CD4-positive, alpha-beta T cell treated with Interleukin-6 for 4 hours (primary cell): ENCODE data around the gene APBA2.

Source experiments
- DNase-seq: peaks from one replicate; pipeline ENCODE4 v3.0.0-alpha.2; 2020; ENCODE audit warnings: mixed read lengths

Gene APBA2

GRCh38 chr15:29066310-29066709 is 180.5 kb downstream of the APBA2 start:
- DNase-seq = no peak

DNA sequence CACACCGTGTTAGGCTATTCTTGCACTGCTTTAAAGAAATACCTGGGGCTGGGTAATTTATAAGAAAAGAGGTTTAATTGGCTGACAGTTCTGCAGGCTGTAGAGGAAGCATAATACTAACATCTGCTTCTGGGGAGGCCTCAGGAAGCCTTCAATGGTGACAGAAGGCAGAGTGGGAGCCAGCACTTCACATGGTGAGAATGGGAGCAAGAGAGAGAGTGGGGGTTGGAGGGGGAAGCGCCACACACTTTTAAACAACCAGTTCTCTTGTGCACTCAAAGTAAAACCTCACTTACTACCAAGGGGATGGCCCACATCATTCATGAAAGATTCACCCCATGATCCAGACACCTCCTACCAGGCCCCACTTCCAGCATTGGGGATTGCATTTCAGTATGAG is 181.1 kb downstream of the APBA2 start:
- DNase-seq = no peak

DNA sequence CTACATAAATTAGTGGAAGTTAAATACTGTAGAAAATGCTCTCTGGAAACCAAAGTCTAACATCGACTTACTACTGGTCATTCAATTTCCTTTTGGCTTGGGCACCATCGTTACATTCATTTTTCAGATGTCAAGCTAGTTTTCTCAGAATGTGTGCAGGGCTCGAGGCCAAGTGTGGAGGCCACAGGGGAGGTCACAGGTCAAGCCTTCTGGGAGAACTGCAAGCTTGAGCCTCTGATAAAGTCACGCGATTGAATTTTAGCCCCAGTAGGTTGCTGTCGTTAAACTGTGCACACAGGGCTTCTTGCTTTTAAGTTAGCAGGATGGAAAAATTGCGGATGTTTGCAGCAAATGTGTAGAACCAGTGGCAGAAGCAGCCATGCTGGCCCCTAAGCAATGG is 182.2 kb downstream of the APBA2 start:
- DNase-seq = no peak

DNA sequence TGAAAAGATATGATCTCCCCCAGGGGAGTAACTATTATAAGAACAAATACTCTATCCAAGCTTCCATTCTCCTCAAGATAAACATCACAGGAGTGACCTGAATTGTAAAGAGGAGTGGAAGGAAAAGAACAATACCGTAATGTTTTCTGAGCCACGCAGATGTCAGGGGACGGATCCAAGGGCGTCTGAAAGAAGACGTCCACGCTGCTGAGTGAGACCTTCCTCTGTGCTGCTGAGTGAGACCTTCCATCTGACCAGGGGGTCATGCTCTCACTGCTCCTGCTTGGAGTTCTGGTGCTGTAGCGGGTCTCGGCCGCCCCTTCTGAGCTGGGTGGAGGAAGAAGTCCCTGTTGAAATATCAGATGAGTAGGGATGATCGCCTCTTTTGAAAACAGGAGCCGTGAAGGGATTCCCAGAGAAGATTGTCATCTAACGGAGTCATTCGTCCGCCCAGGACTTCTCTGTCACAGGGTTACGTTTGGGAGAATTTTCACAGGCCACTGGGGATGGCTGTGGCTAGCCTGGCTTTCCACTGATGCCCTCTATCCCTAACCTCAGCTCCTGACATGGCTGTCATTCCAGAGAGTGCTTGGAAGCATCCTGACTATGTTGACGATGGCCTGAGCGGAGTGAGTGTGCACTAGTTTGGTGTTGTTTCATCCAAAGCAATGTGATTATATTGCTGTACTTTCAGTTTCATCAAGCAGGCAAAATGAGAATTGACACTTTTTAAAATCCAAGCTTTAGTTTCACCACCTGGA is 184.9 kb downstream of the APBA2 start:
- DNase-seq = no peak

DNA sequence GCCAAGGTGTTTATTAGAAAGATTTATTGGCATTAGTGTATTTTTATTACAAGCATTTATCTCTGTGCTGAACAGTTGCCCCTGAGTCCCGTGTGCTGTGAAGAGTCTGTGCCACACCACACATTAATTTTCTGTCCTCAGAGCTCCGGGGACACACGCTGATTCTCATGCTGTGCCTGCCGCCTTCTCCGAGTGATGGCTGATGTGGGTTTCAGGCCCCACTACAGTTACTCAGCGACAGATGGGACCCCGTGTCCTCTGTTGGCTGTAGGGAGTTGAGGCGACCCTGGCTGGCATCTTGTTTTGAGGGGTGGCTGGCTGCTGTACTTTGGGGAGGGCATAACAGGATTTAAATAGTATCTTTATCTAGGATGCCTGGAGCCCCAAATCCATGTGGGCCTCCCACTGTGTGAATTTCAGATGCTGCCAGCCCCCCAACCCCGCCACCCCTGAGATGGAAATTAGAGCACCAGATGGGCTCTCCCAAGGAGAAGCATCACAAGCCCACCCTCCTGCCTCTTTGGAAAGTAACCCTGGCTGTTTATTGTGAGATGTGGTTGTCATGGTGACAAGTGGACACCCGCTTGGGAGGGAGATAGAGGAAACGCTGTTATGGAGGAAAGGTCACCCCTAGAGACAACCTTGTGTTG is 185.6 kb downstream of the APBA2 start:
- DNase-seq = no peak

- no peak for DNase-seq
Measured at GRCh38 chr15:29071882-29072273, 186.1 kb downstream of the APBA2 start.

- no peak for DNase-seq
Measured at GRCh38 chr15:29072444-29072843, 186.7 kb downstream of the APBA2 start.

DNA sequence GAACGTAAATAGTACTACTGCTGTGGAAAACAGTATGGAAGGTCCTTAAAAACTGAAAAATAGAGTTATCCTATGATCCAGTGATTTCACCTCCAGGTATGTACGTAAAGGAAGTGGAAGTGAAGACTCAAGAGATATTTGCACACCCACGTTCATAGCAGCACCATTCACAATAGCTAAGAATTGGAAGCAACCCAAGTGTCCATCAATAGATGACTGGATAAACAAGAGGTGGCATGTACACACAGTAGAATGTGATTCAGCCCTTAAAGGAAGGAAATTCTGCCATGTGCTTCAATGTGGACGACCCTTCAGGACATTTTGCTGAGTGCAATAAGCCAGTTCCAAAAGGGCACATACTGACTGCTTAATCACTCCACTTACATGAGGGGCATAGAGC is 188.3 kb downstream of the APBA2 start:
- no peak for DNase-seq

GRCh38 chr15:29078541-29078940 is 192.8 kb downstream of the APBA2 start:
- DNase-seq = no peak

DNA sequence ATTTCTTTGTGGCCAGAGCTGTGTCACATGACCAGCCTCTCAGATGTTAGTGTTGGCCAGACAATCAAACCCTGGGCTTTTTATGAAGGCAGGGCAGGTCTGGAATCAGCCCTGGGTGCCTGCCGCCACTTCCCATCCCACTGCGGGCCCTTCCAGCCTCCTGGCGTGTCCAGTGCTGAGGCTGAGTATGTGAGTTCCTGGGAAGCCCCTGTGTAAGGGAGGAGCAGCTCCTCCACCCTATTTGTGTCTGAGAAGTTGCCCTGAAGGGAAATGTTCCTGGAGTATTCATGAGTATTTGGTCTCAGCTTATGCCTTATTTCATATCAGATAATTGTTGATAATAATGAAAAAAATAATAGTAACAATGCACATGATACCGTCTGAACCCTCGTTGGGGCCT is 193.7 kb downstream of the APBA2 start:
- no peak for DNase-seq

DNA sequence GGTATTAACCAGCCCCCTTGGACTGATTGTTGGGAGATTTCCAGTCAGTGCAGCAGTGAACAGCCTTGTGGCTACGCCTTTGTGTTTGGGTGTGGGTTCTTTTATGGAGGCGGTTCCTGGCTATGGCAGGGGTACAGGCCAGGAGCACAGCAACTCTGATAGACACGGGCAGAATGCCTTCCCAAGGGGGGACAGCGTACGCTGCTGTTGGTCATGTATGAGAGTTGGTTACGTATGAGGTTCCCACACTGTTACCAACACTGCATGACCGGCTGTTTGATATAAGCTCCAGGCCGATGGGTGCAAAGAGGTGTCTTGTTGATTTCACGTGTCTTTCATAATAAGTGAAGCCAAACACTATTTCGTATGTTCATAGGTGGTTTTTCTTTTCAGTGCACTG is 196.0 kb downstream of the APBA2 start:
- DNase-seq = no peak

GRCh38 chr15:29083161-29083560 is 197.4 kb downstream of the APBA2 start:
- DNase-seq = no peak

DNA sequence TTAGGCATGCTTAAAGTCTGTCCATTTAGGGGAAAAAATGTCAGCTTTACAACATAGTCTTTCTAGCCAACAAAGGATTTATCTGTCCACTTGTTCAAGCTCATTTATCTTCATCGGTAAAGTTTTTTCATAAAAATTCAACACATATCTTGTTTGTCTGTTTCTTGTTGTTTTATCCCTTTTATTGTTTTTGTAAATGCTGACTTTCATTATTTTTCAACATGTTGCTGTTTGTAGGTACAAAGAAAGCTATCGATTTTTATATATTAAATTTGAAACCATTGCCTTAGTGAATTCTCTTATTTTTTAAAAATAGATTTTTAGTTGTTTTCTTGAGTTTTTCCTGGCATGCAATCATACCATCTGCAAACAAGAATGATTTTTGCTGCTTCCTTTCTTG is 198.1 kb downstream of the APBA2 start:
- no peak for DNase-seq

- DNase-seq = no peak
Measured at GRCh38 chr15:29086001-29086400, 200.2 kb downstream of the APBA2 start.

DNA sequence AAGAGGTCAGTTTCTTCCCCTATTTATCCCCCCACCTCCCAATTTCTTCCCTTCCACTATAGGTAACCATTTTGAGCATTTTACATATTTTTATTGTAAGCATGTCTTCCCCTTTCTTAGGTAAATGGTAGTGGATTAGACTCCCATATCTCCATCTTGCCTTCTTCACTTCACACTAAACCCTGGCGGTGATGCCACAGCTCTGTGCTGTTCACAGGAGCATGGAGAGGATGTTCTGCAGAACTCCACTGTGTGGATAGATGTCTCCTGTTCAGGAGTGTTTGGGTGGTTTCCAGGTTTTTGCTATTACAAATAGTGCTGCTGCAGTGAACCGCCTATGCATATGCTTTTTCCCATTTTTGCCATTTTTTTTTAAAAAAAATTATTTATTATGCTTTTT is 201.1 kb downstream of the APBA2 start:
- no peak for DNase-seq

- no peak for DNase-seq
Measured at GRCh38 chr15:29087521-29088285, 201.9 kb downstream of the APBA2 start.

- DNase-seq = no peak
Measured at GRCh38 chr15:29088666-29089065, 202.9 kb downstream of the APBA2 start.

DNA sequence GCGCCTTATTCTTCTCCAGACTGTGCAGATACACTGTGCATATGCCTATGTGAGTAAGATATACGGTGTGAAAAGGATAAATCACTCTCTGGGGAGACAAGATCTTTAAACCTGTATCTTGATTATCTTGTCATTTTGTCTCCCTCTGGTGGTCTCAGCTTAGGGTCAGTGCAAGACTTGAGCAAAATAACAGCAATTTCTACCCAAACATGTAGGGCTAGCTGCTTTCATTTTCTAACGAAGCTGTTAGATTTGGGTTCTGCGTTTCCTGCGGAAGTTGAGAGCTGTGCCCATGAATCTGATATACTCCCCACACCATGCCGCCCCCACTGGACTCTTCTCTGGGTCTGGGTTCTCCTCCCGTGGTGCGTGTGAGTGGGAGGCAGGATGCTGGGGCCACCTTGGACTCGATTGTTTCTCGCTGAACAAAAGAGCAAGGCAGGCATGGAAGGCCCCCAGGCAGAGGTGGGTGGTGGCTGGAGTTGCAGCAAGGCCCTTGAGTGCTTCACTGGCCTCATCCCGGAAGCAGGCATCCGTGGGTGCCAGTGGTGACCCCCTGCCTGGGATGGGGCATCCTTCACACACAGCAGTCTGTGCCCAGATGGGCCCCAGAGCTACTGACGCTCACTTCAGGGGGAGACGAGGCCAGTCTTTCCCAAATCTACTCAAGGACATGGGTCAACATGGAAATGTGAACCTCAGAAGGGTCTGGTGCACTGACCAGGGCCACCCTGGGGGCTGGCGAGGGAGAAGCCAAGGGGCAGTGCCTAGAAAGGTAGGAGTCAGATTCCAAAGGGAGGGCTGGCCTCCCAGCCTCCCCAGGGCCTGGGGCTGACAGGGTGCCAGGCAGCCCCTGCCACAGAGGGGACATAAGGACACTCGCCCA is 204.2 kb downstream of the APBA2 start:
- DNase-seq = peak; percentile 33

- DNase-seq = peak; percentile 53
Measured at GRCh38 chr15:29090617-29091466, 205.1 kb downstream of the APBA2 start.

- DNase-seq = no peak
Measured at GRCh38 chr15:29091666-29092065, 205.9 kb downstream of the APBA2 start.

DNA sequence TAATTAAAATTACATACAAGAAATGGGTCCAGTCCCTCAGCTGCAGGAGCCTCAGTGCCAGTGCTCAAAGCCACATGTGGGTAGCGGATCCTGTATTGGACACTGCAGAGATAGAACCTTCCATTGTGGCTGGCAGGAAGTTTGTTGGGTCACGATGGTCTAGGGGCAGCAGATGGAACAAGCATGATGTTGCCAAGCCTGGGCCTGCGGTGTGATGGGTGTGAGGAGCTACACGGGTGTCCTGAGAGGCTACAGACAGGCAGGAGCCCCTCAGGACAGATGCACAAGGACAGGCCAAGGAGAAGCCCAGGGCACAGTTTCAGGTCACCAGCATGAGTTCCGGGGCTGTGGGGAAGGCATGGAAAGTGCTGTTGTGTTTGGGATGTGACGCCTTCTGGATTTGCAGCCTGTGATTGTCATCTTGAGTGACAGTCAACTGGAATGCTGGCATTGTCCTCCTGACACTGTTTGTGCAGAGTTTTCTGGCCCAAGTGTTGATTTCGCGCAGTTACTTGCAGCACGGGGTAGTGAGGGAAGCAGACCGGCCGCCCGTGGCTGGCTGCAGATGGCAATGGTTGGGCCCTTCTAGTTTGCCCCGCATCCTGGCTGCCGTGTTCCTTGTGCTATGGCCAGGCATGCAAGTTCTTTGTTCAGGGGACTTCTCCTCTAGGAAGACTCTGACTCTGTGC is 206.7 kb downstream of the APBA2 start:
- DNase-seq = no peak
